HG02610 (cell line): ENCODE data around the gene KCNH8.

Experiments
- ATAC-seq: cut with Tn5 transposase; IDR thresholded peaks from one replicate; pipeline ENCODE4 v1.9.1; 2021; ENCODE audit warnings: mild to moderate bottlenecking, moderate library complexity; ENCODE audit not compliant: unreplicated experiment

Gene KCNH8

GRCh38 chr3:19467761-19468160 lies 319.5 kb downstream of the KCNH8 start:
- no peak for ATAC-seq

GRCh38 chr3:19471138-19471537 lies 322.8 kb downstream of the KCNH8 start:
- ATAC-seq, result no peak

- no peak for ATAC-seq
These were observed 325.8 kb downstream of the KCNH8 start for GRCh38 chr3:19473971-19474580.

- no peak for ATAC-seq
These were observed 328.0 kb downstream of the KCNH8 start for GRCh38 chr3:19476281-19476680.

GRCh38 chr3:19485267-19485666 lies 337.0 kb downstream of the KCNH8 start:
- no peak for ATAC-seq

- no peak for ATAC-seq
These were observed 339.1 kb downstream of the KCNH8 start for GRCh38 chr3:19487386-19487785.

GRCh38 chr3:19488939-19489338 lies 340.6 kb downstream of the KCNH8 start:
- ATAC-seq, result no peak

- ATAC-seq, result no peak
These were observed 341.6 kb downstream of the KCNH8 start for GRCh38 chr3:19489936-19490335.

- no peak for ATAC-seq
These were observed 357.9 kb downstream of the KCNH8 start for GRCh38 chr3:19506171-19506570.

GRCh38 chr3:19522305-19522704 lies 374.0 kb downstream of the KCNH8 start:
- no peak for ATAC-seq

- no peak for ATAC-seq
These were observed 377.8 kb downstream of the KCNH8 start for GRCh38 chr3:19526071-19526470.

- ATAC-seq, result no peak
These were observed 379.4 kb downstream of the KCNH8 start for GRCh38 chr3:19527746-19528145.

- ATAC-seq, result no peak
These were observed 383.1 kb downstream of the KCNH8 start for GRCh38 chr3:19531426-19531825.

GRCh38 chr3:19539518-19540392 lies 391.4 kb downstream of the KCNH8 start:
- ATAC-seq, result peak; percentile 67

GRCh38 chr3:19540464-19540863 lies 392.2 kb downstream of the KCNH8 start:
- peak; percentile 27 for ATAC-seq

- ATAC-seq, result no peak
These were observed 393.0 kb downstream of the KCNH8 start for GRCh38 chr3:19541284-19541683.

GRCh38 chr3:19543212-19543841 lies 395.0 kb downstream of the KCNH8 start:
- peak; percentile 39 for ATAC-seq

GRCh38 chr3:19547665-19548464 lies 399.6 kb downstream of the KCNH8 start:
- ATAC-seq, result no peak

GRCh38 chr3:19559724-19560442 lies 411.6 kb downstream of the KCNH8 start:
- peak; percentile 94 for ATAC-seq

- no peak for ATAC-seq
These were observed 425.3 kb downstream of the KCNH8 start for GRCh38 chr3:19573644-19574043.
